Mesenchymal stem cell (in vitro differentiated cells and primary cell): Measurements from ENCODE around the gene TOMM7. TPM values are rescaled to one million over a fixed set of nuclear protein-coding genes. Genes with fewer than 3 reads are reported as not detected.

Experiments used
- DNase-seq: peaks from one replicate; pipeline ENCODE4 v3.0.0-alpha.2; 2013
- H2AFZ ChIP-seq: one replicate; pipeline ENCODE4 v1.6.1; 2013; ENCODE audit warnings: low read depth, mild to moderate bottlenecking, control low read depth, inconsistent platforms, low read length, moderate library complexity
- H2AK5ac ChIP-seq: 2 replicates; pipeline ENCODE4 v1.6.1; 2013; ENCODE audit warnings: low read length, moderate library complexity, mild to moderate bottlenecking, inconsistent platforms; ENCODE audit not compliant: severe bottlenecking
- H2BK120ac ChIP-seq: one replicate; pipeline ENCODE4 v1.6.1; 2013; ENCODE audit warnings: low read depth, mild to moderate bottlenecking, inconsistent platforms, low read length, moderate library complexity
- H2BK12ac ChIP-seq, 2 experiments: one replicate each; pipeline ENCODE4 v1.6.1; 2013; ENCODE audit warnings: inconsistent platforms in 2 of 2, low read length in 2 of 2, mild to moderate bottlenecking in 2 of 2, moderate library complexity in 2 of 2, control low read depth in 1 of 2
- H2BK15ac ChIP-seq: one replicate; pipeline ENCODE4 v1.6.1; 2013; ENCODE audit warnings: mild to moderate bottlenecking, low read depth, inconsistent platforms; ENCODE audit not compliant: poor library complexity, severe bottlenecking
- H2BK5ac ChIP-seq: 2 replicates; pipeline ENCODE4 v1.6.1; 2013; ENCODE audit warnings: low read depth, mild to moderate bottlenecking, low read length, control low read depth, inconsistent platforms; ENCODE audit not compliant: poor library complexity, severe bottlenecking
- H3K14ac ChIP-seq, 2 experiments: one replicate each; pipeline ENCODE4 v1.6.1; 2013; ENCODE audit warnings: inconsistent platforms in 2 of 2, low read length in 2 of 2, control low read depth in 1 of 2, mild to moderate bottlenecking in 1 of 2, moderate library complexity in 1 of 2
- H3K18ac ChIP-seq, 2 experiments: one replicate each; pipeline ENCODE4 v1.6.1; 2013; ENCODE audit warnings: inconsistent platforms in 2 of 2, low read length in 2 of 2, control low read depth in 1 of 2, low read depth in 1 of 2, mild to moderate bottlenecking in 1 of 2
- H3K23ac ChIP-seq, 2 experiments: one replicate each; pipeline ENCODE4 v1.6.1; 2013; ENCODE audit warnings: inconsistent platforms in 2 of 2, low read length in 2 of 2, mild to moderate bottlenecking in 2 of 2, moderate library complexity in 2 of 2, control low read depth in 1 of 2
- H3K27ac ChIP-seq: 2 replicates; pipeline ENCODE4 v1.5.1; 2013; ENCODE audit warnings: mild to moderate bottlenecking, moderate library complexity, low read length, control low read depth, inconsistent platforms; ENCODE audit not compliant: poor library complexity, severe bottlenecking
- H3K27me3 ChIP-seq, 2 experiments: 2 replicates each; pipeline versions ENCODE4 v1.6.1 to v1.7.0; 2013; ENCODE audit warnings: low read length in 2 of 2, mild to moderate bottlenecking in 2 of 2, moderate library complexity in 2 of 2, control low read depth in 1 of 2, inconsistent platforms in 1 of 2; ENCODE audit not compliant: control insufficient read depth in 1 of 2, insufficient read depth in 1 of 2
- H3K36me3 ChIP-seq, 2 experiments: 2 replicates each; pipeline versions ENCODE4 v1.6.1 to v1.7.0; 2013; ENCODE audit warnings: low read length in 2 of 2, control low read depth in 1 of 2, inconsistent platforms in 1 of 2, low read depth in 1 of 2, mild to moderate bottlenecking in 1 of 2; ENCODE audit not compliant: insufficient read depth in 2 of 2, control insufficient read depth in 1 of 2
- H3K4ac ChIP-seq, 2 experiments: one replicate each; pipeline ENCODE4 v1.6.1; 2013; ENCODE audit warnings: inconsistent platforms in 2 of 2, low read length in 2 of 2, mild to moderate bottlenecking in 2 of 2, moderate library complexity in 2 of 2, control low read depth in 1 of 2, low read depth in 1 of 2
- H3K4me1 ChIP-seq: 2 replicates; pipeline ENCODE4 v1.6.1; 2013; ENCODE audit warnings: low read depth, low read length, control low read depth; ENCODE audit not compliant: control insufficient read depth, insufficient read depth
- H3K4me2 ChIP-seq: 2 replicates; pipeline ENCODE4 v1.6.1; 2013; ENCODE audit warnings: low read length, mild to moderate bottlenecking, inconsistent platforms; ENCODE audit not compliant: poor library complexity, severe bottlenecking
- H3K4me3 ChIP-seq, 2 experiments: 2 replicates each; pipeline versions ENCODE4 v1.5.1 to v1.7.0; 2013; ENCODE audit warnings: low read length in 2 of 2, mild to moderate bottlenecking in 2 of 2, control low read depth in 1 of 2, low read depth in 1 of 2; ENCODE audit not compliant: insufficient read depth in 1 of 2
- H3K79me1 ChIP-seq: replicated peaks from 2 replicates; pipeline ENCODE4 v1.6.1; 2013; ENCODE audit warnings: mild to moderate bottlenecking, control low read depth, low read length, inconsistent platforms; ENCODE audit not compliant: poor library complexity, severe bottlenecking
- H3K9ac ChIP-seq: 2 replicates; pipeline ENCODE4 v1.7.0; 2013; ENCODE audit warnings: mild to moderate bottlenecking, low read length, moderate library complexity
- H3K9me3 ChIP-seq: 2 replicates; pipeline ENCODE4 v1.7.0; 2013; ENCODE audit warnings: mild to moderate bottlenecking, low read length; ENCODE audit not compliant: control insufficient read depth
- H4K8ac ChIP-seq: one replicate; pipeline ENCODE4 v1.6.1; 2013; ENCODE audit warnings: inconsistent platforms, mild to moderate bottlenecking, low read length, moderate library complexity
- H4K91ac ChIP-seq: one replicate; pipeline ENCODE4 v1.6.1; 2013; ENCODE audit warnings: mild to moderate bottlenecking, low read length, inconsistent platforms
- WGBS: methylation state at CpG from one replicate; pipeline ENCODE4 v1.1.7; 2013; ENCODE audit warnings: mixed read lengths; 5-methylcytosine and 5-hydroxymethylcytosine counted together
- polyA plus RNA-seq, 2 experiments: library from polyadenylated mRNA; stranded (reverse); fragments of 200-250 nt; gene quantifications; one replicate each; pipeline ENCODE4 v1.2.3, GENCODE V29; 2013

TOMM7 gene
- 442 TPM for polyA plus RNA-seq (2013, experiment 1 of 2)
- 440 TPM for polyA plus RNA-seq (2013, experiment 2 of 2)

- Histone ChIP-seq H3K4me3 (peak within 1 kb of the TSS; percentile 82 to 95), H3K4ac (peak within 1 kb of the TSS; percentile 91 to 95), H3K9me3 (no peaks in the 10 kb centered on the region), H3K4me1 (peaks cover 3% of the 10 kb centered on the region), H4K8ac (peak within 1 kb of the TSS; percentile 92), H2BK15ac (peak within 1 kb of the TSS; percentile 69), H2BK5ac (peak within 1 kb of the TSS; percentile 19), H3K9ac (peak within 1 kb of the TSS; percentile 97), H3K27me3 (peaks cover 0 to 2% of the 10 kb centered on the region in 2 experiments), H2BK12ac (peak within 1 kb of the TSS in 1 of 2 experiments; percentile 13), H3K4me2 (peak within 1 kb of the TSS; percentile 98), H3K23ac (peak within 1 kb of the TSS; percentile 69 to 74), H3K36me3 (peaks cover 0 to 12% of the 10 kb centered on the region in 2 experiments), H2BK120ac (peak within 1 kb of the TSS; percentile 75), H3K14ac (peak within 1 kb of the TSS; percentile 83 to 84), H2AK5ac (peak within 1 kb of the TSS; percentile 87), H3K18ac (peak within 1 kb of the TSS; percentile 92 to 95), H2AFZ (peak within 1 kb of the TSS; percentile 54), H3K79me1 (peaks cover 11% of the 10 kb centered on the region), H3K27ac (peak within 1 kb of the TSS; percentile 44), H4K91ac (peak within 1 kb of the TSS; percentile 92)
- under 1% methylated on average over 38 of the region's 38 CpGs for WGBS
- DNase-seq = peak; percentile 98
These were observed at the start of gene TOMM7 for GRCh38 chr7:22822486-22823141. TOMM7 (minus strand) TSS chr7:22822849; CDS start chr7:22822779, 70 bp downstream.

GRCh38 chr7:22872096-22872807 is 49.6 kb upstream of the TOMM7 start:
- no peak overlapping the region for H3K23ac ChIP-seq
- no peak for DNase-seq
- no peaks in the 10 kb centered on the region for H3K9me3 ChIP-seq
- no peak overlapping the region for H4K8ac ChIP-seq
- H3K27ac ChIP-seq = no peak overlapping the region
- H3K9ac ChIP-seq = no peak overlapping the region
- H3K4me2 ChIP-seq = no peak overlapping the region
- H3K4ac ChIP-seq = no peak overlapping the region
- H3K27me3 ChIP-seq = no peaks in the 10 kb centered on the region
- no peak overlapping the region for H2BK120ac ChIP-seq
- peak overlapping the region; percentile 18 for H4K91ac ChIP-seq
- no peak overlapping the region for H2BK5ac ChIP-seq
- WGBS = 89% methylated on average over 7 of the region's 7 CpGs
- H3K36me3 ChIP-seq = peaks cover 0 to 15% of the 10 kb centered on the region in 2 experiments
- no peaks in the 10 kb centered on the region for H3K79me1 ChIP-seq
- H2BK15ac ChIP-seq = no peak overlapping the region
- no peak overlapping the region for H3K14ac ChIP-seq
- H3K18ac ChIP-seq = no peak overlapping the region
- no peak overlapping the region for H3K4me3 ChIP-seq
- H2AK5ac ChIP-seq = no peak overlapping the region
- H2BK12ac ChIP-seq = no peak overlapping the region
- no peaks in the 10 kb centered on the region for H3K4me1 ChIP-seq
- H2AFZ ChIP-seq = no peak overlapping the region

GRCh38 chr7:22871661-22872060 is 49.0 kb upstream of the TOMM7 start:
- Histone ChIP-seq H3K4me1 (no peaks in the 10 kb centered on the region), H3K18ac (no peak overlapping the region), H4K8ac (no peak overlapping the region), H2AFZ (no peak overlapping the region), H3K36me3 (peaks cover 0 to 15% of the 10 kb centered on the region in 2 experiments), H3K27ac (no peak overlapping the region), H2BK12ac (no peak overlapping the region), H3K27me3 (no peaks in the 10 kb centered on the region), H3K4me2 (no peak overlapping the region), H3K9ac (no peak overlapping the region), H3K79me1 (no peaks in the 10 kb centered on the region), H2BK5ac (no peak overlapping the region), H2BK15ac (no peak overlapping the region), H2BK120ac (no peak overlapping the region), H3K9me3 (no peaks in the 10 kb centered on the region), H3K4me3 (no peak overlapping the region), H2AK5ac (no peak overlapping the region), H4K91ac (peak overlapping the region; percentile 18), H3K23ac (no peak overlapping the region), H3K14ac (no peak overlapping the region), H3K4ac (no peak overlapping the region)
- DNase-seq = no peak

- H4K91ac ChIP-seq = no peak overlapping the region
- 100% methylated on average over 1 of the region's 1 CpG for WGBS
- peaks cover under 1% of the 10 kb centered on the region for H3K79me1 ChIP-seq
- H2AK5ac ChIP-seq = no peak overlapping the region
- no peak for DNase-seq
- H3K4me1 ChIP-seq = no peaks in the 10 kb centered on the region
- no peak overlapping the region for H2BK15ac ChIP-seq
- no peak overlapping the region for H2BK12ac ChIP-seq
- H3K9me3 ChIP-seq = no peaks in the 10 kb centered on the region
- H3K27ac ChIP-seq = no peak overlapping the region
- H3K4me3 ChIP-seq = no peak overlapping the region
- peaks cover 0 to 12% of the 10 kb centered on the region in 2 experiments for H3K36me3 ChIP-seq
- no peak overlapping the region for H4K8ac ChIP-seq
- no peak overlapping the region for H3K9ac ChIP-seq
- no peak overlapping the region for H3K18ac ChIP-seq
- no peak overlapping the region for H2BK120ac ChIP-seq
- no peak overlapping the region for H3K4ac ChIP-seq
- no peak overlapping the region for H2BK5ac ChIP-seq
- no peaks in the 10 kb centered on the region for H3K27me3 ChIP-seq
- no peak overlapping the region for H3K4me2 ChIP-seq
- no peak overlapping the region for H3K23ac ChIP-seq
- no peak overlapping the region for H2AFZ ChIP-seq
- no peak overlapping the region for H3K14ac ChIP-seq
These were observed 45.9 kb upstream of the TOMM7 start for GRCh38 chr7:22868509-22868908.
